Lung (tissue), 12 donors: Measurements from ENCODE around the gene CEPT1. TPM values are rescaled to one million over a fixed set of nuclear protein-coding genes. Genes with fewer than 3 reads are reported as not detected.

ENCODE experiments used
- ATAC-seq: fragments of 200-7000 bp; cut with Tn5 transposase; one replicate; pipeline ENCODE4 v1.9.1; 2020; ENCODE audit warnings: moderate number of reproducible peaks; ENCODE audit not compliant: insufficient read depth, low FRiP score
- DNase-seq, 3 donors: peaks; one replicate each; pipeline ENCODE4 v3.0.0-alpha.2; 2013 to 2017
- H3K27ac ChIP-seq, 2 donors: one replicate each; pipeline ENCODE4 v1.5.1; 2013; ENCODE audit warnings: mild to moderate bottlenecking in 2 of 2, moderate library complexity in 2 of 2, control low read depth in 1 of 2, inconsistent platforms in 1 of 2, low read depth in 1 of 2, low read length in 1 of 2
- H3K27me3 ChIP-seq, 3 donors: one replicate each; pipeline ENCODE4 v1.5.1; 2013; ENCODE audit warnings: low read length in 2 of 3; ENCODE audit not compliant: control insufficient read depth in 3 of 3, insufficient read depth in 3 of 3
- H3K36me3 ChIP-seq, 4 donors: one replicate each; pipeline ENCODE4 v1.5.1; 2013; ENCODE audit warnings: low read length in 4 of 4, mild to moderate bottlenecking in 1 of 4, moderate library complexity in 1 of 4; ENCODE audit not compliant: control insufficient read depth in 4 of 4, insufficient read depth in 4 of 4
- H3K4me1 ChIP-seq, 5 donors: one replicate each; pipeline ENCODE4 v1.5.1; 2013; ENCODE audit warnings: low read length in 5 of 5, mild to moderate bottlenecking in 2 of 5, moderate library complexity in 1 of 5; ENCODE audit not compliant: control insufficient read depth in 5 of 5, insufficient read depth in 5 of 5
- H3K4me3 ChIP-seq: one replicate; pipeline ENCODE4 v1.5.1; 2013; ENCODE audit warnings: mild to moderate bottlenecking, control low read depth, moderate library complexity
- H3K9ac ChIP-seq, 2 donors: one replicate each; pipeline ENCODE4 v1.5.1; 2013; ENCODE audit warnings: low read length in 2 of 2, control low read depth in 1 of 2; ENCODE audit not compliant: insufficient read depth in 1 of 2
- H3K9me3 ChIP-seq, 4 donors: one replicate each; pipeline ENCODE4 v1.5.1; 2013; ENCODE audit warnings: low read length in 3 of 4, mild to moderate bottlenecking in 1 of 4, moderate library complexity in 1 of 4; ENCODE audit not compliant: control insufficient read depth in 4 of 4, insufficient read depth in 3 of 4
- CTCF ChIP-seq: IDR thresholded peaks from 2 replicates; pipeline ENCODE4 v1.5.1; 2012; ENCODE audit warnings: mild to moderate bottlenecking; ENCODE audit errors: control extremely low read depth, extremely low read depth
- WGBS, 2 donors: extraction: QIAGEN DNeasy Blood & Tissue Kit; methylation state at CpG; one replicate each; pipeline ENCODE4 v1.1.7; 2013; 5-methylcytosine and 5-hydroxymethylcytosine counted together
- polyA plus RNA-seq, 2 donors: library from polyadenylated mRNA; stranded (reverse); fragments of 200-250 nt; gene quantifications; one replicate each; pipeline ENCODE4 v1.2.1, GENCODE V29; 2013
- total RNA-seq, 2 donors: library from RNA; depleted of rRNA in 1 of 2; stranded (reverse); fragments of >200 nt in 1 of 2; gene quantifications; one replicate each; pipeline ENCODE4 v1.2.1, GENCODE V29; 2014 to 2021
- donor health status: control.
- donor health status: control.
- donor health status: Bipolar disorder and iron deficiency.
- donor health status: healthy.
- donor health status: DM: yes; HTN: yes; CAD: no.

The CEPT1 gene
- total and polyA plus RNA-seq, 4 donors, result 18.6 to 71.2 (median 26.2) TPM

DNA sequence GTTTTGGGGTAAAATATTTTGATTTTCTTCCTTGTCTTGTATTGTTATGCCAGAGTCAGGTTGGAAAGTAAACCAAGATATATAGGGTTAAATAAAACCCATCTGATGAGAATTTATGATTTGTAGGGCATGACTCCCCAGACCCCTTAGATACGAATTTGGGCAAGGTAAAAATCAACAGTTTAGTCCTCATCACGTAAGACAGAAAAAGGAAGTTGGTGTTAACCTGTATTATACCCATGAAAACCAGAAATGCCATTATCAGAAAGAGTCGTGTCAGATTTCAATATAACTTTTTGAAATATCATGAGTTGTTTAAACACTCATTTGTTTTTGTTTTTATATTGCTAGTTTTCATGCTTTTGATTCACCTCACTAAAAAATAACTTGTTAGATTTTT, 11.8 kb downstream of the CEPT1 start:
- TF ChIP-seq CTCF, result no peak
- no peak for DNase-seq
- WGBS, 2 donors, result 30 to 58% methylated on average over 3 of the region's 3 CpGs
- H3K4me3 ChIP-seq, result no peak overlapping the region
- no peak for ATAC-seq
- H3K27me3 ChIP-seq, result no peaks in the 10 kb centered on the region
- H3K36me3 ChIP-seq, result peaks cover 10 to 28% (median 20%) of the 10 kb centered on the region in 4 donors
- no peak overlapping the region for H3K27ac ChIP-seq
- H3K9ac ChIP-seq, result no peak overlapping the region
- no peaks in the 10 kb centered on the region for H3K4me1 ChIP-seq
- no peaks in the 10 kb centered on the region for H3K9me3 ChIP-seq

GRCh38 chr1:111154021-111154999, 14.3 kb downstream of the CEPT1 start:
- WGBS, 2 donors, result 96 to 98% methylated on average over 5 of the region's 5 CpGs
- peaks cover 4 to 25% (median 17%) of the 10 kb centered on the region in 4 donors for H3K36me3 ChIP-seq
- H3K9me3 ChIP-seq, result no peaks in the 10 kb centered on the region
- H3K27ac ChIP-seq, result no peak overlapping the region
- no peaks in the 10 kb centered on the region for H3K27me3 ChIP-seq
- TF ChIP-seq CTCF, result no peak
- H3K4me1 ChIP-seq, result no peaks in the 10 kb centered on the region
- DNase-seq (no peak), ATAC-seq (no peak)
- H3K4me3 ChIP-seq, result no peak overlapping the region
- no peak overlapping the region for H3K9ac ChIP-seq

GRCh38 chr1:111157431-111157830, 17.4 kb downstream of the CEPT1 start:
- WGBS, 2 donors, result 97 to 98% methylated on average over 2 of the region's 2 CpGs
- no peaks in the 10 kb centered on the region for H3K9me3 ChIP-seq
- H3K27ac ChIP-seq, result no peak overlapping the region
- peaks cover 0 to 16% (median 4%) of the 10 kb centered on the region in 5 donors for H3K4me1 ChIP-seq
- ATAC-seq (no peak), DNase-seq (no peak)
- H3K36me3 ChIP-seq, result peaks cover 7 to 24% (median 15%) of the 10 kb centered on the region in 4 donors
- no peak overlapping the region for H3K4me3 ChIP-seq
- H3K27me3 ChIP-seq, result no peaks in the 10 kb centered on the region
- H3K9ac ChIP-seq, result no peak overlapping the region
- TF ChIP-seq CTCF, result no peak
